ENCODE data around the gene PPIG. TPM values are rescaled to one million over a fixed set of nuclear protein-coding genes. Genes with fewer than 3 reads are reported as not detected.

Gene PPIG
- total and polyA plus RNA-seq, 7 donors, result 18.9 to 52.5 (median 39.1) TPM

GRCh38 chr2:169663247-169663646 lies 79.1 kb downstream of the PPIG start:
- no peak overlapping the region for H3K4me3 ChIP-seq
- H3K9me3 ChIP-seq, result no peaks in the 10 kb centered on the region
- DNase-seq, result no peak
- no peak overlapping the region for H3K27ac ChIP-seq
- no peaks in the 10 kb centered on the region for H3K4me1 ChIP-seq
- H3K36me3 ChIP-seq (ENCODE audit: insufficient read depth in 1 of 2, low read depth in 1 of 2), result no peaks in the 10 kb centered on the region
- no peak for TF ChIP-seq CTCF (IDR thresholded peaks at IDR 0.05)
- no peaks in the 10 kb centered on the region for H3K27me3 ChIP-seq (ENCODE audit: insufficient read depth in 3 of 3, low read length in 2 of 3)
- no peak for ATAC-seq
- intact Hi-C loops (cut with DNase I), result no loop called here
- 87 to 92% (median 91%) methylated on average over 3 of the region's 3 CpGs for WGBS, 3 donors

- Histone ChIP-seq H3K4me1 (no peaks in the 10 kb centered on the region), H3K9me3 (no peaks in the 10 kb centered on the region), H3K27me3 (ENCODE audit: insufficient read depth in 3 of 3, low read length in 2 of 3) (no peaks in the 10 kb centered on the region), H3K36me3 (ENCODE audit: insufficient read depth in 1 of 2, low read depth in 1 of 2) (no peaks in the 10 kb centered on the region), H3K4me3 (no peak overlapping the region), H3K27ac (no peak overlapping the region)
- intact Hi-C loops (cut with DNase I), result no loop called here
- no peak for TF ChIP-seq CTCF (IDR thresholded peaks at IDR 0.05)
- DNase-seq (no peak), ATAC-seq (no peak)
- 66 to 78% (median 73%) methylated on average over 1 of the region's 1 CpG for WGBS, 3 donors
These were observed 80.4 kb downstream of the PPIG start for GRCh38 chr2:169664600-169664977.

GRCh38 chr2:169664978-169665930 lies 81.1 kb downstream of the PPIG start:
- no peaks in the 10 kb centered on the region for H3K27me3 ChIP-seq (ENCODE audit: insufficient read depth in 3 of 3, low read length in 2 of 3)
- no peaks in the 10 kb centered on the region for H3K4me1 ChIP-seq
- ATAC-seq, result no peak
- H3K9me3 ChIP-seq, result no peaks in the 10 kb centered on the region
- no peak overlapping the region for H3K4me3 ChIP-seq
- intact Hi-C loops (cut with DNase I), result no loop called here
- WGBS, 3 donors, result 61 to 75% (median 66%) methylated on average over 1 of the region's 1 CpG
- TF ChIP-seq CTCF (IDR thresholded peaks at IDR 0.05), result no peak
- H3K36me3 ChIP-seq (ENCODE audit: insufficient read depth in 1 of 2, low read depth in 1 of 2), result no peaks in the 10 kb centered on the region
- no peak overlapping the region for H3K27ac ChIP-seq
- no peak for DNase-seq

- Histone ChIP-seq H3K27me3 (ENCODE audit: insufficient read depth in 3 of 3, low read length in 2 of 3) (no peaks in the 10 kb centered on the region), H3K9me3 (no peaks in the 10 kb centered on the region), H3K4me3 (no peak overlapping the region), H3K4me1 (no peaks in the 10 kb centered on the region), H3K36me3 (ENCODE audit: insufficient read depth in 1 of 2, low read depth in 1 of 2) (no peaks in the 10 kb centered on the region), H3K27ac (no peak overlapping the region)
- WGBS, 3 donors, result 14 to 21% (median 19%) methylated on average over 2 of the region's 2 CpGs
- no peak for TF ChIP-seq CTCF (IDR thresholded peaks at IDR 0.05)
- intact Hi-C loops (cut with DNase I), result no loop called here
- ATAC-seq, result no peak
- DNase-seq, result no peak
These were observed 83.4 kb downstream of the PPIG start for GRCh38 chr2:169667583-169667982.

All from psoas muscle (tissue), 8 donors.